Cardiac septum (tissue), 1 donor: ENCODE results near the gene MAP6D1. TPM values are rescaled to one million over a fixed set of nuclear protein-coding genes. Genes with fewer than 3 reads are reported as not detected.

Experiments
- DNase-seq: peaks from one replicate; pipeline ENCODE4 v3.0.0-alpha.2; 2020; ENCODE audit warnings: low spot score
- intact Hi-C: fragments of 100-400 bp; cut with DNase I; formaldehyde crosslinking; loops from one replicate; pipeline ENCODE4 v1.14.0; 2022
- total RNA-seq: library from RNA; stranded (reverse); fragmentation: NEBNext Ultra II Directional; extraction: Animal tissue kit (Norgen Biotek cat#: 25700); gene quantifications from one replicate; pipeline ENCODE4 v1.2.1, GENCODE V29; 2021
- donor health status: DM: no; HTN: no; CAD: no.

The MAP6D1 gene
- total RNA-seq, 1 donor from 2014 or later: 2.3 TPM

DNA sequence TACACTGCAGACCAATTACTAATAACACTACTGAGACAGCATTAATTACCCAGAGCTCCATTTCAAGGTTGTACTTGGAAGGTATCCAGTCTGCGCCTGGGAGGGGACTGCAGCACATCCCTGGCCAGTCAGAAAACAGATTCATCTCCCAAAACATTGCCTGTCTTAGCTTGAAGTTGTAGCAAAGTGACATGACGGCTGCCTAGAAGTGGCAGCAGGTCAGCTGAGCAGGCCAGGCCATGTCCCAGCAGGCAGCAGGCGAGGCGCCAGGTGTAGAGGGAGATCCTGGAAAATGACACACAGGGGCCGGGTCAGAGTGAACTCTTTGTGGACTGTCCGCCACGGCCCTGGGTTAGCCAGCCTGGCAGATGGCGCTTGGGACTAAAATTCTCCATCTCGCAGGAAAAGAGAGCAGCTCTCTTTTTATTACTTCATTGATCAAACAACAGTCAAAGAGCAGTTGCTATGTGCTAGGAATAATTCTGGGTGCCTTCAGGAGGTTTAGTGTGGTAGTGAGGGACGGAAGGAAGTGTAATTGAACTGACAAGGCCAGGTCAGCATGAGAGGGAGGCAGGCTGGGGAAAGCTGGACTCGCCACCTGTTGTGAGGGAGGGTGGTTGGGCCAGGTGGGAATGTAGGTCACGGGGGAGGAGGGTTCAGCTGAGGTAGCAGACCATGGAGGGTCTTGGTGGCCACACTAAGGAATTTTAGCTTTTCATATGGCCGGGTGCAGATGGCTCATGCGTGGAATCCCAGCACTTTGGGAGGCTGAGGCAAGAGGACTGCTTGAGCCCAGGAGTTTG is 1.3 kb upstream of the MAP6D1 start:
- intact Hi-C loops: no loop called here
- peak; percentile 71 for DNase-seq

- intact Hi-C loops: no loop called here
- DNase-seq: peak; percentile 73
Observed at GRCh38 chr3:183824761-183825455, 469 bp downstream of the MAP6D1 start.

GRCh38 chr3:183823963-183824362 is 1.4 kb downstream of the MAP6D1 start:
- intact Hi-C loops: no loop called here
- DNase-seq: no peak

DNA sequence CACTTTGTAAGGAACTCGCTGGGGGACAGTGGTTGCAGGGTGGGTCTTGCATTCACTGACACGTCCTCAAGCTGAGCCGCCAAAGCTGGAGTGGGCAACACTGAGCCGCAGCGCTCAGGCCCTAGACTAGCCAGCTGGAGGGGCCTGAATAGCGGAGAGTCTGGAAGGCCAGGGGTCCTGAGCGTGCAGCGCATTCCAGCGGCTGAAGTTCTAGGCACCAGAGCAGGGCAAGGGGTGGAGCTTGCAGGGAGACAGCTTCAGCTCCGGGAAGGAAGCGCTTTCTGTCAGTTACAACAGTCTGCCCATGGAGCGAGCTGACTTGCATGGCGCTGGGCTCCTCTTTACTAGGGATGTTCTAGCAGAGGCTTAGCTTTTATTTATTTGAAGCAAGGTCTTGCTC is 2.7 kb downstream of the MAP6D1 start:
- intact Hi-C loops: no loop called here
- peak; percentile 46 for DNase-seq

GRCh38 chr3:183819831-183820230 is 5.5 kb downstream of the MAP6D1 start:
- DNase-seq: peak; percentile 41
- intact Hi-C loops: no loop called here

GRCh38 chr3:183818706-183819624 is 6.4 kb downstream of the MAP6D1 start:
- intact Hi-C loops: no loop called here
- peak; percentile 68 for DNase-seq

- intact Hi-C loops: no loop called here
Observed at GRCh38 chr3:183818041-183818620, 7.2 kb downstream of the MAP6D1 start.

GRCh38 chr3:183817639-183818038 is 7.7 kb downstream of the MAP6D1 start:
- intact Hi-C loops: no loop called here
- peak; percentile 47 for DNase-seq

More at GRCh38 chr3:183818041-183818620, 7.2 kb downstream of the MAP6D1 start:
- DNase-seq: peak; percentile 74

GRCh38 chr3:183816681-183817510 is 8.5 kb downstream of the MAP6D1 start:
- intact Hi-C loops: no loop called here
- peak; percentile 72 for DNase-seq

GRCh38 chr3:183815951-183816475 is 9.4 kb downstream of the MAP6D1 start:
- intact Hi-C loops: no loop called here

GRCh38 chr3:183815563-183815940 is 9.8 kb downstream of the MAP6D1 start:
- DNase-seq: no peak
- intact Hi-C loops: no loop called here

More at GRCh38 chr3:183815951-183816475, 9.4 kb downstream of the MAP6D1 start:
- DNase-seq: no peak

- intact Hi-C loops: no loop called here
- no peak for DNase-seq
Observed at GRCh38 chr3:183814240-183814639, 11.1 kb downstream of the MAP6D1 start.

- intact Hi-C loops: no loop called here
- peak; percentile 43 for DNase-seq
Observed at GRCh38 chr3:183812761-183813445, 12.5 kb downstream of the MAP6D1 start.

GRCh38 chr3:183811638-183812037 is 13.7 kb downstream of the MAP6D1 start:
- intact Hi-C loops: no loop called here
- DNase-seq: peak; percentile 15

DNA sequence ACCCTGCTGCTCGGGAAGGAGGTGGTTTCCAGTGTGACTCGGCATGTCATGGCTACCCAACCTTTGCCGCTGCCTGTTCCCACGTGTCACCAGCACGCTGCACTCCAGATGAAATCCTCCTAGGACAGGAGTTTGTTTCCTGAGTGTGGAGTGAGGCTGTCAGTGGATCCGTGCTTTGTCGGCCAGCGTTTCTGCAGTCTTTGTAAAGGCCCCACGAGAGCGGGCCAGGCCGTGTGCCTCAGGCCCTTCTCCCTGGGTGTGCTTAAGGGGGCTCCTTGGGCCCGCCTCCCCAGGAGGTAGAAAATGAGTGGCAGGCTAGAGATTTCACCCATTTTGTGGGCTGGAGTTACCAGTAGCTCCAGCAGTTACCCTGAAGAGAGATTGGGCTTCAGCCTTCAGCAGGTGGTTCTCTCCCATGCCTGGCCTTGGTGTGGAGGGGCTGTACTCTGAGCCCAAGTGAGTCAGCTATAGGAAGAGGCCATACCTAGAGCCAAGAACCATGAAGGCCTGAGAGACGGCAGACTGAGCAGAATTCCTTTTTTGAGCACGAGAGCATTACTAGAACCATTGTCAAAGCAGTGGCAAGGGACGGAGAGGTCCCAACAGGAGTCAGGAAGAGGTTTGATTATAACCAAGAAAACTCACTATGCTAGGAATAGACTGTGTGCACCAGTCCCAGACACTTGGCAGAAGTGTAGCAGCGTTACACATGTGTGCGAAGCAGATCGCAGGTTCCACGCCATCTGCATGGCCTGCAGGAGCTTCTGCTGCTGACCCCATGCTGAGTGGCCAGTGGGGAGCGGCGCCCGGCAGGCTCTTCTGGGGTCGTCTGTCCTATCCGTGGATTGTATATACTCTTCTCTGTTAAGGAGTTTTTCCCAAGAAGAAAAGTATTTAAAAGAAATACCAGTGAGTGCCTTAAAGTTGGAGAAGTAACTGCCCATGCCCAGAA is 14.5 kb downstream of the MAP6D1 start:
- intact Hi-C loops: no loop called here
- DNase-seq: peak; percentile 46

GRCh38 chr3:183809270-183809669 is 16.1 kb downstream of the MAP6D1 start:
- DNase-seq: peak; percentile 1
- intact Hi-C loops: no loop called here

- no peak for DNase-seq
- intact Hi-C loops: no loop called here
Observed at GRCh38 chr3:183808355-183808754, 17.0 kb downstream of the MAP6D1 start.
